Heart left ventricle (tissue), 16 donors: ENCODE data around the gene MEX3D. TPM values are rescaled to one million over a fixed set of nuclear protein-coding genes. Genes with fewer than 3 reads are reported as not detected.

ENCODE experiments used
- ATAC-seq, 4 donors: fragments of 200-7000 bp; cut with Tn5 transposase; one replicate each; pipeline ENCODE4 v1.9.1; 2020 to 2022; ENCODE audit warnings: moderate library complexity in 4 of 4, mild to moderate bottlenecking in 3 of 4, moderate number of reproducible peaks in 1 of 4
- DNase-seq, 5 donors: peaks; one replicate each; pipeline ENCODE4 v3.0.0-alpha.2; 2020
- H3K27ac ChIP-seq, 12 donors: fragments of 200-600 bp; sonication (generic) in 4 of 12; one replicate each; pipeline versions ENCODE4 v1.5.0 to v1.8.0; 2016 to 2022; ENCODE audit warnings: mild to moderate bottlenecking in 2 of 12
- H3K27me3 ChIP-seq, 9 donors: fragments of 200-600 bp; sonication (generic) in 2 of 9; one replicate each; pipeline versions ENCODE4 v1.5.1 to v1.8.0; 2016 to 2022; ENCODE audit warnings: mild to moderate bottlenecking in 3 of 9
- H3K36me3 ChIP-seq, 9 donors: fragments of 200-600 bp; sonication (generic) in 2 of 9; one replicate each; pipeline versions ENCODE4 v1.5.0 to v1.8.0; 2018 to 2022; ENCODE audit warnings: mild to moderate bottlenecking in 2 of 9
- H3K4me1 ChIP-seq, 12 donors: fragments of 200-600 bp; sonication (generic) in 4 of 12; one replicate each; pipeline versions ENCODE4 v1.5.0 to v1.8.0; 2016 to 2022; ENCODE audit warnings: mild to moderate bottlenecking in 3 of 12
- H3K4me3 ChIP-seq, 12 donors: fragments of 200-600 bp; sonication (generic) in 4 of 12; one replicate each; pipeline versions ENCODE4 v1.5.0 to v1.8.0; 2017 to 2022; ENCODE audit warnings: mild to moderate bottlenecking in 9 of 12, moderate library complexity in 4 of 12
- H3K9me3 ChIP-seq, 12 donors: fragments of 200-600 bp; sonication (generic) in 4 of 12; one replicate each; pipeline versions ENCODE4 v1.5.0 to v1.8.0; 2016 to 2022; ENCODE audit warnings: mild to moderate bottlenecking in 1 of 12
- CTCF ChIP-seq, 12 donors: fragments of 200-600 bp; sonication (generic) in 4 of 12; IDR thresholded peaks; one replicate each; pipeline versions ENCODE4 v1.5.0 to v1.8.0; 2018 to 2022; ENCODE audit warnings: antibody characterized with exemption in 12 of 12, mild to moderate bottlenecking in 5 of 12
- POLR2A ChIP-seq, 2 donors: fragments of 450-650 bp; IDR thresholded peaks; one replicate each; pipeline ENCODE4 v1.6.1; 2017; ENCODE audit warnings: antibody characterized with exemption in 2 of 2, mild to moderate bottlenecking in 2 of 2, moderate library complexity in 2 of 2
- WGBS, 4 donors: extraction: QIAGEN DNeasy Blood & Tissue Kit in 2 of 4; methylation state at CpG; one replicate each; pipeline versions ENCODE4 v1.1.5 to v1.1.7; 2013 to 2018; 5-methylcytosine and 5-hydroxymethylcytosine counted together
- intact Hi-C, 10 donors: fragments of 100-400 bp; cut with DNase I; formaldehyde crosslinking; loops; one replicate each; pipeline versions ENCODE4 v1.11.1 to v1.14.2; 2022
- polyA plus RNA-seq, 2 donors: library from polyadenylated mRNA; stranded (reverse); fragments of 200-250 nt; gene quantifications; one replicate each; pipeline ENCODE4 v1.2.3, GENCODE V29; 2013
- total RNA-seq, 9 donors: library from RNA; depleted of rRNA in 2 of 9; stranded (reverse); fragments of >200 nt in 2 of 9; fragmentation: NEBNext Ultra II Directional in 3 of 9; extraction: Animal tissue kit (Norgen Biotek cat#: 25700) in 3 of 9; gene quantifications; one replicate each; pipeline versions ENCODE4 v1.1.0 to v1.2.4, GENCODE V29; 2016 to 2023
- donor health status: ischemic (EF 13 %, LVEDD 7.1; RV severe dilation, severe dysfunction).
- donor health status: healthy with polysubstance abuse.
- donor health status: DM: no; HTN: yes; CAD: no.
- donor health status: DM: no; HTN: no; CAD: no.
- donor health status: ischemic (EF 25% LVEDD 6.9; RV normal size, moderate dysfunction).
- donor health status: ischemic (EF 25% LVEDD 5.7; RV mildly dilated, moderate dysfunction).
- donor health status: healthy.
- donor health status: DM: yes; HTN: yes; CAD: no.
- donor health status: ischemic (EF 35%, LVEDD 5.7; RV mildly dilated, moderate dysfunction).
- donor health status: nonischemic (EF 11% LVEDD 7.7; RV severe dilation, severe dysfunction).
- donor health status: DM: yes; HTN: yes; CAD: no.
- donor health status: PGD.
- donor health status: ischemic (EF 29% LVEDD 5.4; RV normal size, mild dysfunction).
- donor health status: nonischemic (EF 23%, LVEDD 6.1; RV moderate dilation, normal function).

The MEX3D gene
- total and polyA plus RNA-seq, 11 donors, result 1.9 to 18.6 (median 8.0) TPM

- TF ChIP-seq CTCF (IDR thresholded peaks at IDR 0.05), result no peak
- no peak for TF ChIP-seq POLR2A (IDR thresholded peaks at IDR 0.05)
- intact Hi-C loops, result loop anchor here in 2 of 10 donors (10.0 kb wide), 1 partner anchor 241 kb away; the partner anchor contains the start of gene EFNA2 (in 2 of the 2)
- Histone ChIP-seq H3K4me1 (peaks cover 0 to 20% (median 0%) of the 10 kb centered on the region in 12 donors), H3K9me3 (no peaks in the 10 kb centered on the region), H3K4me3 (no peak overlapping the region), H3K27me3 (peaks cover 7 to 66% (median 32%) of the 10 kb centered on the region in 9 donors), H3K36me3 (no peaks in the 10 kb centered on the region), H3K27ac (no peak overlapping the region)
- 61 to 85% (median 67%) methylated on average over 15 to 31 of the region's 31 CpGs for WGBS, 4 donors
- DNase-seq, result no peak
- ATAC-seq, result no peak
Measured at GRCh38 chr19:1525343-1525742, 42.8 kb downstream of the MEX3D start.

DNA sequence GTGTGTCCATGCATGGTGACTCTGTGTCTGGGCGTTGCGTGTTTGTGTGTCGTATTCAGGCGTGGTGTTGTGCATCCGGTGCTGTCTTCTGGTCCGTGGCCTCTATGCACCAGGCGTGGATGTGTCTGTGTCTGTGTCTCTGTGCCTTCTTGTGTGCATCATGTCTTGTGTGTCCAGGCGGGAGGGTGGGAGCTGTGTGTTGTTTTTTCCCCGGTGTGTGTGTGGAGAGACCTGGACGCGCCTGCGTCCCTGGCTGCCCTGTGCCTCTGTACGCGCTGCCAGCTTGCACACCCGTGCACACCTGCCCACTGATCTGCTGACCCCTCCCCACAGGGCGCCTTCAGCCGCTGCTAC is 43.2 kb downstream of the MEX3D start:
- no peak for ATAC-seq
- intact Hi-C loops, result loop anchor here in 2 of 10 donors (10.0 kb wide), 1 partner anchor 240 kb away; the partner anchor contains the start of gene EFNA2 (in 2 of the 2)
- TF ChIP-seq POLR2A (IDR thresholded peaks at IDR 0.05) (no peak), CTCF (IDR thresholded peaks at IDR 0.05) (no peak)

GRCh38 chr19:1524287-1524971 is 43.7 kb downstream of the MEX3D start:
- peaks cover 0 to 20% (median 0%) of the 10 kb centered on the region in 12 donors for H3K4me1 ChIP-seq
- no peaks in the 10 kb centered on the region for H3K9me3 ChIP-seq
- peak overlapping the region in 7 of 12 donors; percentile 3 to 51 (median 19) for H3K4me3 ChIP-seq
- H3K27me3 ChIP-seq, result peaks cover 7 to 66% (median 32%) of the 10 kb centered on the region in 9 donors
- DNase-seq (no peak), ATAC-seq (no peak)
- WGBS, 4 donors, result 11 to 72% (median 15%) methylated on average over 3 to 49 of the region's 49 CpGs
- intact Hi-C loops, result loop anchor here in 2 of 10 donors (10.0 kb wide), 1 partner anchor 240 kb away; the partner anchor contains the start of gene EFNA2 (in 2 of the 2)
- no peaks in the 10 kb centered on the region for H3K36me3 ChIP-seq
- TF ChIP-seq CTCF (IDR thresholded peaks at IDR 0.05) (no peak), POLR2A (IDR thresholded peaks at IDR 0.05) (no peak)
- no peak overlapping the region for H3K27ac ChIP-seq

More for the DNA sequence above, 43.2 kb downstream of the MEX3D start:
- no peak for DNase-seq
- Histone ChIP-seq H3K36me3 (no peaks in the 10 kb centered on the region), H3K27ac (no peak overlapping the region), H3K4me1 (peaks cover 0 to 20% (median 0%) of the 10 kb centered on the region in 12 donors), H3K4me3 (no peak overlapping the region), H3K9me3 (no peaks in the 10 kb centered on the region), H3K27me3 (peaks cover 7 to 66% (median 32%) of the 10 kb centered on the region in 9 donors)
- WGBS, 4 donors, result 66 to 81% (median 71%) methylated on average over 14 to 17 of the region's 17 CpGs
